Hematopoietic multipotent progenitor cell treated with erythropoietin and hydrocortisone succinate and interleukin-3 and kit ligand, for 17 days (in vitro differentiated cells): ENCODE results near the gene TBRG4.

ENCODE experiments used
- DNase-seq: peaks from one replicate; pipeline ENCODE4 v3.0.0-alpha.2; 2015; ENCODE audit warnings: low spot score

Gene TBRG4

GRCh38 chr7:45088821-45089340 lies 22.6 kb downstream of the TBRG4 start, which contains the start of gene NACAD:
NACAD (minus strand) TSS chr7:45088969; CDS start chr7:45088894, 75 bp downstream.
- no peak for DNase-seq

DNA sequence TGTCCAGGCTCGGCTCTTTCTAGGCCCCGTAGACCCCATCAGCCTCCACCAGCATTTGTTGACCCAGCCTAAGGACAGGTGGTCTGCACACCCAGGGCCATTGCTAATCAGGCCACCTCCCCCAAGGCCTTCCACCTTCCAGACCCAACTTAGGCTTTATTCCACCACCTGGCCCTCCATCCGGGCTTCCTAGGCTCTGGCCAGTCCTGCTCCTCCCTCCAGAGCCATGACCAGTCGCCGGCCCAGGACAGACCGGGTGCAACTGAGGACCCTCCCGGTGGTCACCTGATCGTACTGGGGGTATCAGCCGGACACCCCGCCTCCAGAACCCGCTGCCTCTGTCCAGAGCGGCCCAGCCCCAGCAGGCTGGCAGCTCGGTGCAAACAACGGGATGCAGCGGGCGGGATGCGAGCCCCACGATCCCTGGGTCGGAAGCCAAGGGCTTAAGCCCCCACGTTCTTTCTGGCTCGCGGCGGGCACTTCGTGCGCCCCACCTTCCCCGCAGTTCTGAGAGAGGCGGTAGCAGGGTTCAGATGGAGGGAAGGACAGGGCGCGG lies 23.3 kb downstream of the TBRG4 start:
- DNase-seq: no peak

GRCh38 chr7:45087301-45088145 lies 24.0 kb downstream of the TBRG4 start:
- DNase-seq: no peak

GRCh38 chr7:45086331-45087065 lies 25.0 kb downstream of the TBRG4 start:
- DNase-seq: no peak

DNA sequence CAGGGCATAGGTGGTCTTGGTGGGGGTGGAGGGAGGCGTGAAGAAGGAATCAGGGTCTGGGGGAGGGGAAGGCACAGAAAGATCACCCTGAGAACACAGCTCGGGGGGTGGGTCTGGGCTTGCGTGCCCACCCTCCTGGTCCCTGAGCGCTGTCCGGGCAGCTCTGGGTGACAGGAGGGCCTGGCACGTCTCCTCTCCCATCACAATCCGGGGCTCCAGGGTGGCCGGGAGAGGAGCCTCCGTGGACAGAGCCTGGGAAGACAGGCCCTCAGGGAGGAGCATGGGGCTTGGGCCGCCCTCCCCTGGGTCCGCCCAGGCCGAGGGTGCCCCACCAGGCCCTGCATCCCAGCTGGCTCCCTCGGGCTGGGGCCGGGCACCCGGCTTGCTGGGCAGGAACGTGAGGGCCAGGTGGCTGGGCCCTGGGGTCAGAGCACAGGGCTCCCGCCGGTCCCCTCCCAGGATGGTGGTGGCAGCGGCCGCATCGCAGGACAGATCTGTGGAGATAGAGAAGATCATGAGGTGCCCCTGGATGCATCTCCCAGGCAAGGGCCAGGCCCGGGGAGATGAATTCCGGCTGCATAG lies 25.8 kb downstream of the TBRG4 start:
- no peak for DNase-seq

- no peak for DNase-seq
Observed at GRCh38 chr7:45084901-45085618, 26.4 kb downstream of the TBRG4 start.

GRCh38 chr7:45084336-45084735 lies 27.2 kb downstream of the TBRG4 start:
- DNase-seq: no peak

- DNase-seq: no peak
Observed at GRCh38 chr7:45082831-45083331, 28.6 kb downstream of the TBRG4 start.

DNA sequence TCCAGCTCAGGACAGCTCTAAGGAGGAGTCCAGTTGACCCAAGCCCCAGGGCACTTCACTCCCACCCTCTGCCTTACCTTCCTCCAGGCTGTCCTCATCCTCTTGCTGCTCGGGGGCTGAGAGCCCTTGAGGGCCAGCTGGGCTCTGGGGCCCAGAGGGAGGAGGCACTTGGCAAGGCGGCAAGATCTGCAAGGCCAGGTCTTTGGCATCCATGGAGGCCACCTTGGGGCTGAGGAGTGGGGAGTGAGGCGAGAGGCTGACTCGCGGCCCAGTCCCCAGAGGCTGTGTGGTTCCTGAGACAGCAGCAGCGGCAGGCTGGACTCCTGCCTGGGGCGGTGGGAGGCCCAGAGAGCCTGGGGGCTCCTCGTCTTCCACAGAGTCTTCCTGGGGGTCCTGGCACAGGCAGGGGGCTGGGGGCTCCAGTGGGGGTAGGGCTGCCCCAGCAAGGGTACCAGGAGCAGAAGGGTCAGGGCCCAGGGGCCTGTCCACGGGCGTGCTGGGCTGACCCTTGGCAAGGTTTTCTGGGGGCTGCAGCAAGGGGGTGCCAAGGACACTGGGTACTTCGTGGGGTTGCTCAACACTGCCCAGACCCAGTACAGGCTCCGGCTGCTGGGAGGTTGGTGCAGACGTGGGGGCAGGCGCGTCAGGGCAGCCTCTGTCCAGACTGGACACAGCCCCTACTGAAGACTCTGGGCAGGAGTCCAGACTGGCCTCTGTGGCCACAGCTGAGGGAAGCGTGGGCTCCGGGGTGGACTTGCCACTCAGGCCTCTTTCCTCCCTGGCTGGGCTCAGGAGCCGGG lies 29.3 kb downstream of the TBRG4 start:
- DNase-seq: no peak

DNA sequence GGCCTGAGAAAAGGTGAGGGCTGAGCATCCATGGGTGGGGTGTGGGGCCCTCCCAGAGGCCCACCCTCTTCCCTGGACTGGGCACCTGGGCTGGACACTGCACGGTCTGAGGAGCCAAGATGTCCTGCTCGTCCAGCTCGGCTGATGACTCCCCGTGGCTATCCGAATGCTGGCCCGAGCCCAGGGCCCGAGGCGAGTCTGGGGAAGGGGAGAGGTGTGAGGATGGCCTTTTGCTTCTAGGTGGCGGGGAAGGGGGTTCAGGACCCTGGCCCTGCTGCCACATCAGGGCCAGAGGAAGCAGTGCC lies 29.9 kb downstream of the TBRG4 start:
- no peak for DNase-seq

DNA sequence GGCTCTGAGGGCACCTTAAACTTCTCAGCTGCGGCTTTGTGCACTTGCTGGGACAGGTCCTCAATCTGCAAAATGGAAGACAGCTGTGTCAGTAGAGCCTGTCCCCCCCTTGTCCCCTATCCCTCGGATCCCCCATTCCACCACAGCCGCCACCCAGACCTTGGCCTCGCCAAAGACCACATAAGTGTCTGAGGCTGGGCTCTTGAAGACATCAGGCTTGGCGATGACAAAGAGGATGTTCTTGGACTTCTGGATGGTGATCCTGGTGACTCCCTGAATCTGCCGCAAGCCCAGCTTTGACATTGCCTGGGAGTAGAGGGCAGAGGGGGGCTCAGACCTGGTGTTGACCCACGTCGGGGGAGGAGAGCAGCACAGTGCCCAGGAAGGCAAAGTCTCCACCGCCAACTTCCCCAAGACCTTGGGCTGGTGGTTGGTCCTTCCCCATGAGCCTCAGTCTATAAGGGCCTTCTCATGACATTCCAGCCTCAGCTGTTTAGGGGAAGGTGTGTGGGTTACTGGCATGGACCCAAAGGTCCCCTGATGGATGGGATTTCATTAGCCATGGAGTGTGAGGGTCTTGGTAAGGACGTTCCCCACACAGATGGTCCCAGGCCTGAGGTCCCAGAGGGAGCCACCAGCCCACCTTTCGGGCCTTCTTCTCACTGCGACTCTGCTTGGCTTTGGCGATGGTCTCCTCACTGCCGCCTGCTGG lies 30.4 kb downstream of the TBRG4 start:
- DNase-seq: no peak

- no peak for DNase-seq
Observed at GRCh38 chr7:45080265-45080957, 31.1 kb downstream of the TBRG4 start.

- no peak for DNase-seq
Observed at GRCh38 chr7:45078125-45078681, 33.3 kb downstream of the TBRG4 start.

GRCh38 chr7:45077579-45077978 lies 33.9 kb downstream of the TBRG4 start:
- no peak for DNase-seq

DNA sequence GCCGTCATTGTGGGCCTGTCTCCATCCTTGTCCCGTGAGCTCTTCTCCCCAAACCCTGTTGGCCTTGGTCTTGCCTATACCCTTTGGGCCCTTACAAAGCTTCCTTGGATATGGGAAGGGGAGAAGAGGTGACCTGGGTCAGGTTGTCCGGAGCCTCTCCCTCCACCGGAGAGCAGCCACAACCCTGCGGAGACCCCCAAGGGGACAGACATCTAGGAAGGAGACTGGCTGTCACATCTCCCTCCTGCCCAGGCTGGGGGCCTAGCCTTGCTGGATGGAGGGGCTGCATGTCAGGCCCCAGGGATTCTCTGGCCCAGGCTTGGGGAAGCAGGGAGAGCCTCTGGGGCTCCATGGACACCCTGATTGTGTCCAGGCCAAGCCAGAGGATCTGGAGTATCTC lies 34.6 kb downstream of the TBRG4 start:
- no peak for DNase-seq

- DNase-seq: no peak
Observed at GRCh38 chr7:45075871-45076796, 35.4 kb downstream of the TBRG4 start.

- no peak for DNase-seq
Observed at GRCh38 chr7:45075355-45075644, 36.2 kb downstream of the TBRG4 start.
